H7 (cell line): ENCODE results near the gene GIT2. TPM values are rescaled to one million over a fixed set of nuclear protein-coding genes. Genes with fewer than 3 reads are reported as not detected.
"Not testable (repeated sequence)": the region's sequence is repeated elsewhere in the genome, so short reads cannot be mapped to it uniquely, and the experiment has no call there.

Experiments used
- DNase-seq: peaks from one replicate; pipeline ENCODE4 v3.0.0; 2012
- H3K27me3 ChIP-seq: 2 replicates; pipeline ENCODE4 v1.6.0; 2011; ENCODE audit warnings: mild to moderate bottlenecking, low read length; ENCODE audit not compliant: control insufficient read depth, insufficient read depth
- H3K36me3 ChIP-seq: replicated peaks from 2 replicates; pipeline ENCODE4 v1.5.1; 2011; ENCODE audit warnings: low read length; ENCODE audit not compliant: control insufficient read depth, insufficient read depth
- H3K4me3 ChIP-seq: 2 replicates; pipeline ENCODE4 v1.5.1; 2011; ENCODE audit warnings: low read depth, mild to moderate bottlenecking, control low read depth, low read length, moderate library complexity; ENCODE audit not compliant: insufficient read depth
- total RNA-seq: library from RNA; depleted of rRNA; stranded (reverse); fragments of >200 nt; shearing (Covaris generic); gene quantifications from 2 replicates; pipeline ENCODE4 v1.2.3, GENCODE V29; 2014

Gene GIT2
- total RNA-seq, 1 experiment from 2014 or later = 16.3 TPM

GRCh38 chr12:110012137-110012536 is 16.0 kb upstream of the GIT2 start:
- no peaks in the 10 kb centered on the region for H3K36me3 ChIP-seq
- H3K27me3 ChIP-seq = no peaks in the 10 kb centered on the region
- no peak overlapping the region for H3K4me3 ChIP-seq
- DNase-seq = no peak

GRCh38 chr12:110010853-110011723 is 14.9 kb upstream of the GIT2 start:
- Histone ChIP-seq H3K4me3 (no peak overlapping the region), H3K36me3 (no peaks in the 10 kb centered on the region)

DNA sequence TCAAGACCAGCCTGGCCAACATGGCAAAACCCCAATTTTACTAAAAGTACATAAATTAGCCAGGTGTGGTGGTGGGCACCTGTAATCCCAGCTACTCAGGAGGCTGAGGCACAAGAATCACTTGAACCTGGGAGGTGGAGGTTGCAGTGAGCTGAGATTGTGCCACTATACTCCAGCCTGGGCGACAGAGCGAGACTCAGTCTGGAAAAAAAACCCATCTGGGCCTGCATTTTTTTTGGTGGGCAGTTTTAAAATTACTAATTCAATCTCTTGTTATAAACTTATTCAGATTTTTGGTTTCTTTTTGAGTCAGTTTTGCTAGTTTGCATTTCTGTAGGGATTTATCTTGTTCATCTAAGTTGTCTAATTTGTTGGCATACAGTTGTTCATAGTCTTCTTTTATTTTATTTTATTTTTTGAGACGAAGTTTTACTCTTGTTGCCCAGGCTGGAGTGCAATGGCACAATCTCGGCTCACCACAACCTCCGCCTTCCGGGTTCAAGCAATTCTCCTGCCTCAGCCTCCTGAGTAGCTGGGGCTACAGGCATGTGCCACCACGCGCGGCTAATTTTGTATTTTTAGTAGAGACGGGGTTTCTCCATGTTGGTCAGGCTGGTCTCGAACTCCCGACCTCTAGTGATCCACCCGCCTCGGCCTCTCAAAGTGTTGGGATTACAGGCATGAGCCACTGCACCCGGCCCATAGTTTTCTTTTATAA is 12.7 kb upstream of the GIT2 start:
- not testable (repeated sequence) for H3K27me3 ChIP-seq, H3K36me3 ChIP-seq

More at GRCh38 chr12:110010853-110011723, 14.9 kb upstream of the GIT2 start:
- no peaks in the 10 kb centered on the region for H3K27me3 ChIP-seq
- DNase-seq = no peak

DNA sequence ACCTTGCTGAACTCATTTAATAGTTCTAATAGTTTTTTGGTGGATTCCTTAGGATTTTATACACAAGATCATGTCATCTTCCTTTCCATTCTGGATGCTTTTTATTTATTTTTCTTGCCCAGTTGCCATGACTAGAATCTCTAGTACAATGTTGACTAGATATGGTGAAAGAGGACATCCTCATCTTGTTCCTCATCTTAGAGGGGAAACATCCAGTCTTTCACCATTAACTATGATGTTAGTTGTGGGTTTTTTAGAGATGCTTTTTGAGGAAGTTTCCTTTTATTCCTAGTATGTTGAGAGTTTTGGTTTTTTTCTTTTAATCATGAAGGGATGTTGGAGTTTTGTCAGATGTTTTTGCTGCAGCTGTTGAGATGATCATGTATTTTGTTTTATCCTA is 11.7 kb upstream of the GIT2 start:
- no peaks in the 10 kb centered on the region for H3K27me3 ChIP-seq
- no peak overlapping the region for H3K4me3 ChIP-seq
- no peaks in the 10 kb centered on the region for H3K36me3 ChIP-seq
- no peak for DNase-seq

More for the DNA sequence above, 12.7 kb upstream of the GIT2 start:
- not testable (repeated sequence) for H3K4me3 ChIP-seq, DNase-seq

DNA sequence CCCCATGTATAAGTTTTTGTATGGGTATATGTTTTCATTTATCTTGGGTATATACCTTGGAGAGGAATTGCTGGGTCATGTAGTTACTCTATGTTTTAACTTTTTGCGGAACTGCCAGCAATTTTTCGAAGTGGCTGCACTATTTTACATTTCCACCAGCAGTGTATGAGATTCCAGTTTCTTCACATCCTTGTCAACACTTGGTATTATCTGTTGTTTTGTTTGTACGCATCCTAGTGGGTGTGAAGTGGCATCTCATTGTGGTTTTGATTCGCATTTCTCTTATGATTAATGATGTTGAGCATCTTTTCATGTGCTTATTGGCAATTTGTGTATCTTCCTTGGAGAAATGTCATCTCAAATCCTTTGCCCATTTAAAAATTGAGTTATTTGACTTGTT is 9.9 kb upstream of the GIT2 start:
- DNase-seq = no peak
- H3K36me3 ChIP-seq = no peaks in the 10 kb centered on the region
- no peaks in the 10 kb centered on the region for H3K27me3 ChIP-seq
- H3K4me3 ChIP-seq = no peak overlapping the region

GRCh38 chr12:110005319-110005973 is 9.3 kb upstream of the GIT2 start:
- no peaks in the 10 kb centered on the region for H3K36me3 ChIP-seq
- no peak for DNase-seq
- no peak overlapping the region for H3K4me3 ChIP-seq
- peaks cover under 1% of the 10 kb centered on the region for H3K27me3 ChIP-seq

GRCh38 chr12:110004598-110004997 is 8.4 kb upstream of the GIT2 start:
- Histone ChIP-seq H3K36me3 (no peaks in the 10 kb centered on the region), H3K27me3 (peaks cover 9% of the 10 kb centered on the region), H3K4me3 (no peak overlapping the region)
- no peak for DNase-seq

GRCh38 chr12:110002676-110003515 is 6.7 kb upstream of the GIT2 start:
- Histone ChIP-seq H3K36me3 (no peaks in the 10 kb centered on the region), H3K27me3 (peaks cover 9% of the 10 kb centered on the region), H3K4me3 (no peak overlapping the region)
- DNase-seq = no peak

DNA sequence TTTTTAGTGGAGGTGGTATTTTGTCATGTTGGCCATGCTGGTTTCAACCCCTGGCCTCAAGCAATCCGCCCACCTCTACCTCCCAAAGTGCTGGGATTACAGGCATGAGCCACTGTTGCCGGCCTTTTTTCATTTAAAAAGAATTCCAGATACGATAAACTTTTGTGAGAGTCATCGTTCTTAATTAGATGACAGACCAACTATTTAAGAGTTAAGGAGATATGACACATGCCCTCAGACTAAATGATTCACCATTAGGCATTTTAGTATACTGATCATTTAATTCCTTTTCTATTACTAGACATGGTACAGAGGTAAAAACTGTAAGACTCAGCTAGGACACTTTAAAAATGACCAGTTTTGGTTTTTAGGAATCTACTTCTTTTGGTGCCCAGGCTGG is 5.4 kb upstream of the GIT2 start:
- Histone ChIP-seq H3K4me3 (no peak overlapping the region), H3K36me3 (no peaks in the 10 kb centered on the region), H3K27me3 (peaks cover 9% of the 10 kb centered on the region)
- no peak for DNase-seq

DNA sequence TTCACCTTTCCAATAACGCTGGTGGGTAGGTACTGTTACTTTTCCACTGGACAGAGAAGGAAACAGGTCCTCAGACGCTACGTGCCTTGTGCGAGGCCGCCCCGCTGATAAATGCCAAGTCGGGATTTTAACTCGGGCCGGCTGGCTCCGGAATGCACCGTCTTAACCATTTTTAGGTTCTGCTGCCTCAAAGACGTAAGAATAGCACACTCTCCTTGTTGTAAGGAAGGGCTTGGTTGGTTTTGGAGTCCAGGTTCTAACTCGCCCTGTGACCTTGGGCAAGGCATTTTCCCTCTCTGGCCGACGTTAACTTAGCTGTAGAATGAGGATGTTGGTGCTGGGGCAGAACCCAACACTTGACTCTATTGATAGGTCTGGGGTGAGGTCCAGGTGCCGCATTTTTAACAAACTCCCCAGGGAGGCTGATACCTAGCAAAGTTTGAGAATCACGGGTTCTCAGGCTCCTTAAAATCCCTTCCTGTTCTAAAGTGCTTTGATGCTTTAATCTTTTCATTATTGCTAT is 3.9 kb upstream of the GIT2 start:
- no peak for DNase-seq
- Histone ChIP-seq H3K36me3 (no peaks in the 10 kb centered on the region), H3K4me3 (peak overlapping the region; percentile 73), H3K27me3 (peaks cover 9% of the 10 kb centered on the region)

- peaks cover 9% of the 10 kb centered on the region for H3K27me3 ChIP-seq
- peak overlapping the region; percentile 73 for H3K4me3 ChIP-seq
- H3K36me3 ChIP-seq = no peaks in the 10 kb centered on the region
- DNase-seq = no peak
Observed at GRCh38 chr12:109999649-109999971, 3.4 kb upstream of the GIT2 start.

- peak; percentile 90 for DNase-seq
- peak within 1 kb of the TSS; percentile 73 for H3K4me3 ChIP-seq
- no peaks in the 10 kb centered on the region for H3K36me3 ChIP-seq
- H3K27me3 ChIP-seq = peaks cover 9% of the 10 kb centered on the region
Observed at GRCh38 chr12:109998904-109999648, 2.9 kb upstream of the GIT2 start, which contains the start of gene ANKRD13A. TSS of gene ANKRD13A (plus strand) at chr12:109999430. CDS start at chr12:109999689, 259 bp downstream.

- Histone ChIP-seq H3K36me3 (no peaks in the 10 kb centered on the region), H3K4me3 (peak overlapping the region; percentile 73), H3K27me3 (peaks cover 9% of the 10 kb centered on the region)
- DNase-seq = no peak
Observed at GRCh38 chr12:109998241-109998903, 2.2 kb upstream of the GIT2 start.
